HG03097 (cell line): ENCODE results near the gene MZT2B.
"Not testable (repeated sequence)": the region's sequence is repeated elsewhere in the genome, so short reads cannot be mapped to it uniquely, and the experiment has no call there.

ENCODE experiments used
- ATAC-seq: cut with Tn5 transposase; IDR thresholded peaks from one replicate; pipeline ENCODE4 v1.9.1; 2021; ENCODE audit not compliant: unreplicated experiment, low FRiP score

The MZT2B gene

GRCh38 chr2:130181880-130182682 is at the start of gene MZT2B:
Gene MZT2B (plus strand): TSS chr2:130182262. CDS start chr2:130182283, 21 bp downstream.
- ATAC-seq = peak; percentile 79

- no peak for ATAC-seq
Measured at GRCh38 chr2:130135692-130136541, 46.1 kb upstream of the MZT2B start.

GRCh38 chr2:130136546-130136945 is 45.5 kb upstream of the MZT2B start:
- not testable (repeated sequence) for ATAC-seq

GRCh38 chr2:130137118-130137517 is 44.9 kb upstream of the MZT2B start:
- not testable (repeated sequence) for ATAC-seq

- ATAC-seq = not testable (repeated sequence)
Measured at GRCh38 chr2:130138326-130138725, 43.7 kb upstream of the MZT2B start.

GRCh38 chr2:130138841-130139251 is 43.2 kb upstream of the MZT2B start:
- ATAC-seq = not testable (repeated sequence)

- ATAC-seq = not testable (repeated sequence)
Measured at GRCh38 chr2:130139331-130140280, 42.5 kb upstream of the MZT2B start.

- ATAC-seq = not testable (repeated sequence)
Measured at GRCh38 chr2:130140516-130140915, 41.5 kb upstream of the MZT2B start.

GRCh38 chr2:130141002-130141401 is 41.1 kb upstream of the MZT2B start:
- not testable (repeated sequence) for ATAC-seq

- not testable (repeated sequence) for ATAC-seq
Measured at GRCh38 chr2:130141645-130142370, 40.3 kb upstream of the MZT2B start.

GRCh38 chr2:130142396-130143265 is 39.4 kb upstream of the MZT2B start:
- not testable (repeated sequence) for ATAC-seq

GRCh38 chr2:130143266-130144039 is 38.6 kb upstream of the MZT2B start:
- ATAC-seq = not testable (repeated sequence)

GRCh38 chr2:130145006-130145414 is 37.1 kb upstream of the MZT2B start, which contains the start of gene CCDC74B:
Gene CCDC74B (minus strand): TSS chr2:130145112. CDS start chr2:130144996, 116 bp downstream.
- ATAC-seq = peak; percentile 93

GRCh38 chr2:130148515-130148914 is 33.5 kb upstream of the MZT2B start:
- ATAC-seq = not testable (repeated sequence)

- no peak for ATAC-seq
Measured at GRCh38 chr2:130150181-130151144, 31.6 kb upstream of the MZT2B start.

GRCh38 chr2:130151145-130151512 is 30.9 kb upstream of the MZT2B start:
- ATAC-seq = not testable (repeated sequence)
